GM12891 (cell line): Measurements from ENCODE around the gene STING1.
"Not testable (repeated sequence)": the region's sequence is repeated elsewhere in the genome, so short reads cannot be mapped to it uniquely, and the experiment has no call there.

Experiments used
- POLR2A ChIP-seq: IDR thresholded peaks from 2 replicates; pipeline ENCODE4 v1.6.1; 2011; ENCODE audit warnings: low read depth, low read length, control low read depth
- POLR2AphosphoS5 ChIP-seq: IDR thresholded peaks from 2 replicates; pipeline ENCODE4 v1.6.1; 2011; ENCODE audit warnings: low read depth, low read length, control low read depth
- SPI1 ChIP-seq: IDR thresholded peaks from 2 replicates; pipeline ENCODE4 v1.6.1; 2011; ENCODE audit warnings: low read depth, low read length, control low read depth
- TAF1 ChIP-seq: IDR thresholded peaks from 2 replicates; pipeline ENCODE4 v1.6.1; 2011; ENCODE audit warnings: low read depth, low read length, control low read depth

DNA sequence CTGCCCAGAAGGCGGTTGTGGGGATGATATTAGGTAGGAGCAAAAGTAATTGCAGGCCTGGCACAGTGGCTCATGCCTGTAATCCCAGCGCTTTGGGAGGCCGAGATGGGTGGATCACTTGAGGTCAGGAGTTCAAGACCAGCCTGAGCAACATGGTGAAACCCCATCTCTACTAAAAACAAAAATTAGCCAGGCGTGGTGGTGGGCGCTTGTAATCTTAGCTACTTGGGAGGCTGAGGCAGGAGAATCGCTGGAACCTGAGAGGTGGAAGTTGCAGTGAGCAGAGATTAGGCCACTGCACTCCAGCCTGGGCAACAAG lies 291 bp upstream of the STING1 start:
- TF ChIP-seq POLR2A, TAF1, SPI1, POLR2AphosphoS5: not testable (repeated sequence)
